SW480 (cell line): ENCODE data around the gene CLBA1.

Source experiments
- DNase-seq: peaks from one replicate; pipeline ENCODE4 v3.0.0-alpha.2; 2016; ENCODE audit warnings: low spot score

CLBA1 gene

DNA sequence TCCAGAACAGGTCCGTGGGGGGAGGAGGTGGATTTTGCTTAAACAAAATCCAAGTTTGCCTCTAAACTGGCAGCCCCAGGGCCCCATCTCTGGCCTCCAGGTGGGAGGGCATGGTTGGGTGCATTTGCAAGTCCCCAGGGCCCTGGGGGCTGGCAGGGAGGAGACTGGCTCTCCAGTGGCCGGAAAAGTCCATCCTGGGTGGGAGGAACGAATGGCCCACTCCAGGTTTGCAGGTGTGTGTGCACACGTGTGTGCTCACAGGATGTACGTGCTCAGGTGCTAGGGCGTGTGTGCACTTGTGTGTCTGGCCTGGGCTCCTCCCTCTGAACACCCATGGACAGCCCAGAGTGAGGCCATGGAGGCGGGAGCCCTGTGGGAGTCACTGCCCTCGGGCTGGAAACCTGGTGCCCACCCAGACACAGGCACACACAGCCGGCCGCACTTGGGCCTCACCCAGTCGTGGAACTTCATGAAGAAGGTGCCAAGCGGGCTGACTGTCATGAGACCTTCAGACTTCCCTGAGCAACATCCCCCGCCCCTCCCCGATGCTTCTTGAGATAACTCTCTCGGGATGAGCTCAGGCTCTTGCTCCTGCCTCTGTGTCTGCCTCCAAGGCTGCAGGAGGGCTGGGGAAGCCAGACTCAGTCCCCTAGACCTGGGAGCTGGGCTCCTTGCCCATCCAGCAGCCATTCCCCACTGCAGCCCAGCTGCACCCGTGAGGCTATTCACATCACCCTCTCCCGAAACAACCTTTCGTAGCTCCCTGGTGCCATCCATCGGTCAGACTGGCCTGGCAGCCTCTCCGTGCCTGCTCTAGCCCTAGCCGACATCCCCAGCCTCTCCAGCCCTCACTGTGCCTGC lies 16.8 kb upstream of the CLBA1 start:
- peak; percentile 32 for DNase-seq

DNA sequence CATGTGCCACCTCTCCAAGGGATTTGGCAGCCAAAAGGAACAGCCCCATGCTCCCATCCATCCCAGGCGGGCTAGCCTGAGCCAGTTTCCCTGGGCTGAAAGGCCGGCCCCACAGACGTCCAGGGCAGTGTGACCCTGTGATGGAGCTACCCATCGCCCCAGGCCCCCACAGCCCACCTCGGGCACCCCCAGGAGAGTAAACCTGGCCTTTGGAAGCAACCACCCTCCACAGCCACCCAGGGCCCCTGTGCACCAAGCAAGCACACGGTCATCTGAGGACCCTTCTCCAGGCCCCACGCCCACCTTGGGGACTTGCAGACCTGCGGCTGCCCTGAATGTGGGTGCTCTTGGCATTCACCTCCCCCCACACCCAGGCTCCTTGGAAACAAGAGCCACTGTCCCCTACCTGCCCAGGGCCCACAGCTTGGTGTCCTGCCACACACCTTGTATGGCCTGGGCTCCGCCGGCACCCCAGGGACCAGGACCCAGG lies 15.8 kb upstream of the CLBA1 start:
- DNase-seq, result no peak

DNA sequence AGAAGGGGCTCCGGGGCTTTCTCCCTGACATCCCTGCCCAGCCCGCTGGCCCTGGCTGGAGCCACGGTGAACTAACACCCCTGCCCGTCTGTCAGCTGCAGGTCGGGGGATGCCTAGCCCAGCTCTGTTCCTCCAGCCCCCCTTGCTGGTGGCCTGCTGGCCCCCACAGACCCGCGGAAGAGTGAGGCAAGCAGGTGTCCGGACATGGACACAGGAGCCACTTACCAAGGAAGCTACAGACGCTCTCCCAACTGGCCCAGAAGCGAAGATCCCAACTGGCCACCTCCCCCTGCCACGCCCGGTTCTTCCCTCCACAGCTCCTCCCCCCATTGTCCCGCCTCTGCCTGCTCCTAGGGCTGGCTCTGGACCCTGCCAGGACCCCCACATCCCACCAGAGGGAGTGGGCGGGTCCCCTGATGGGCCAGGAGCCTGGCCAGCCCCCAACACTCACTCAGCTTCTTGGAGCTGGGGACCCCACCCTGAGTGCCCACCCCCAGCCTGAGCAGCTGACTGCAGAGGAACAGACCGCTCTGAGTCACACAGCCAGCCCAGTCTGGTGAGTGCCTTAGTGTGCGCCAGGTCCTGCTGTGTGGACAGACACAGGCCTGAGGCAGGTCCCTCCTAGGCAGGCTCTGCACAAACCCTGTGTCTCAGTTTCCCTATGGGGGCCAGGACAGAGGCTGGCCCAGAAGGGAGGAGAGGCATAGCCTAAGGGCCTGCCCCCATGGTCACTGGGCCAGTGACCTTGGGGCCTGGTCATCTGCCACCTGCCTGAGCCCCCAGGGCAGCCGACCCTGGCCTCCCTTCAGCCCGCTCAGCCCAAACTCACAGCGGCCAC lies 15.1 kb upstream of the CLBA1 start:
- peak; percentile 62 for DNase-seq

DNA sequence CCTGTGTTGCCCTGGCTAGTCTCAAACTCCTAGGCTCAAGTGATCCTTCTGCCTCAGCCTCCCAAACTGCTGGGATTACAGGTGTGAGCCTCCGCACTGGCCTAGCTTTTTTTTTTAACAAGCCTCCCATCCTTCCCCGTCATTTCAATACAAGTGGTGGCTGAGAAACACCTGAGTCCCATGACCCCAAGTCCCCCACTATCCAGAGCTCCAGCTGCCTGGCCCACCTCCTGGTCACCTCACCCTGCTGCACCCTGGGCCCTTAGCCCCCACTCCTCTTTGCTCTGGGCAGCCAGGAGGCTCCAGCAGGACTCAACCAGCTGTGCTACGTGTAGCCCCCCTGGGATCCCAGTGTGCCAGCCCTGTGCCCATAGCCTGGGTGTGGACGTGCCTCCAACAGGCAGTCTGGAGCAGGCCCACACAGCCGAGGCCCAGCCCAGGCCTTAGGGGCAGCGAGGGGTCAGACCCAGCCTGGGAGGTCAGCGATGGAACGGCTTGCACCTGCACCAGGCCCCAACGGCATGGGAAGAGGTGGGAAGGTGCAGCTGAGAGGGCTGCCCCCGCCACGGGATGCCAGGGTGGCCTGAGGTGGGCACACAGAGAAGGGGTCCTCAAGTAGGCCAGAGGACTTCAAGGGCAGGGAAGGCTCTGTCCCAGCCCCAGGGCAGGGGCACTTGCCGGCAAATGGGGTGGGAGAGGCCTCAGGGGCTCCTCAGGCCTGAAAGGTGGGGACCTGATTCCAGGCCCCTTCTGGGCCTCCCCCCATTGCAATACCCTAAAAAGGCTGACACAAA lies 13.9 kb upstream of the CLBA1 start:
- DNase-seq, result no peak

DNA sequence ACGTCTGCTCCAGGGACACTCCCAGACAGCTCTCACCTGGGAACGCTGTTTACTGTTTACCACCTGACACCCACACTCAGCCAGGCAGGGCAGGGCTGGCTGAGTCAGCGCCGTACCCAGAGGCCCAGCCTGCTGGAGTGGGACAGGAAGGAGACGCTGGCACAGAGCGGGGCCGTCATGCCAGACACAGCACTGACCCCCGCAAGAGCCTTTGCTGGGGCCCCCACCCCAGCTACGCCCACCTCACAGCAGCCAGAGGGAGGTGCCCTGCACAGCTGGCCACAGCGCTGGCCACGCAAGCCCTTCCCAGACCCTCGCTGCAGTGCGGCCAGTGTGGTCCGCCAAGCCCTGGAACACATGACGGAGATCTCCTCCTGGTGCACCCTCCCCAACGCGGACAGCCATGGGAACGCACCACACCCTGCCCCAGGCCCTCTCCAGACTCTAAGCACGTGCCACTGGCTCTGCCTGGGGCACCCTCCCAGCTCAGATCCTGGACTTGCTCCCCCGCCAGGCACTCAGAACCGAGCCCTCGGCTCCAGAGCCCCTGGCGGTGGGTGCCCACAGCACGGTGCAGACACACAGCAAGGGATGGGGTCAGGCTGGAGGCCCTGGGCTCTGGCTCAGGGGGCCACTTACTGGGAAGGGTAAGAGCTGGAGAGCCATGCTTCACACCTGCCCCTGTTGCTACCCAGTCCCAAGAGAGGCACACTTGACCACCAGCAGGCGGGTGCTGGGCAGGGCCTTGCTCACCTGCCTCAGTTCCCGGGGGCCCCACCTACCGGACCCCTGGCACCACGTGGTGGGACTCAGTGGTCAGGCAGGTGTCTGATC lies 13.1 kb upstream of the CLBA1 start:
- peak; percentile 97 for DNase-seq

DNA sequence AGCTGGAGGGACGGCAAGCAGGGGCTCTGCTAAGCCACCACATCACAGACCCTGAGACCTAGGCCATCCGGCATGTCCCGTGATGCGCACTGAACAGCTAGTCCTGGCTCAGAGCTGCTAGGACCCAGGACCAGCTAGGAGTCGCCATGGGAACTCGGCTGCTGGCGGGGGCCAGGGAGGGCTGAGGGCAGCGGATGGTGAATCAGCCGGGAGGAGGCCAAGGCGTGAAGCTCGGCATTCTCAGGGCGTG lies 12.5 kb upstream of the CLBA1 start:
- no peak for DNase-seq

DNA sequence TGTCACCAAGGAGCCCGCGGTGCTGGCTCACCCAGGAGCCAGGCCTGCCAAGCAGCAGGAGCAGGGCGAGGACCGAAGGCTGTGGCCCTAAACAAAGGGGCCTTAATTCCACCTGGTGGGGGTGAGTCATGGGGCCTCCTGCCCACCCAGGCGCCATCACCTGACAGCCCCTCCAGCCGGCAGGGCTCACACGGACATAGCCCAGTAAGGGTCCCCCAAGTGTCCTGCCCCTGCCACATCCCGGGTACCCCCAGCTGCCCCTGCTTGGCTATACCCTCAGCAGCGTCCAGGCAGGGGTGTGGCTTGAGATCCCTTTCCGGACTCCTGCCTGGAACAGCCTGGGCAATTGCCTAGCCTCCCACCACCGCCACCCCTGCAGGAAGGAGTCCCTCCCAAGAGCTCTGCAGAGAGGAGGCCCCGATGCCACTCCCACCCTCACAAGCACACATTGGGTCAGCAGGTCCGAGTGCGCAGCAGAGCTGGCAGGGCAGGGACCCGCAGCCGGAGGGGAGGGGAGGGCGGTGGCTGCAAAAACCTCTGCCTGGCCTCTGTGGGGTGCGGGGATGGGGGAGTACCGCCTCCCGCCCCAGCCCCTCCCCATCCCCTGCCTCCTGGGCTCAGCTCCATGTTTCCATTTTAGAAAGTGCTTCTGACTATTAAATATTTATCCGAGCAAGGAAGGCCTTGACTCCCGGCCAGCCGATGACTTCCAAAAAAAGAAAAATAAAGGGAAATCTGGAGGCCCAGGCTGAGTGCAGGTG lies 12.0 kb upstream of the CLBA1 start:
- peak; percentile 95 for DNase-seq

DNA sequence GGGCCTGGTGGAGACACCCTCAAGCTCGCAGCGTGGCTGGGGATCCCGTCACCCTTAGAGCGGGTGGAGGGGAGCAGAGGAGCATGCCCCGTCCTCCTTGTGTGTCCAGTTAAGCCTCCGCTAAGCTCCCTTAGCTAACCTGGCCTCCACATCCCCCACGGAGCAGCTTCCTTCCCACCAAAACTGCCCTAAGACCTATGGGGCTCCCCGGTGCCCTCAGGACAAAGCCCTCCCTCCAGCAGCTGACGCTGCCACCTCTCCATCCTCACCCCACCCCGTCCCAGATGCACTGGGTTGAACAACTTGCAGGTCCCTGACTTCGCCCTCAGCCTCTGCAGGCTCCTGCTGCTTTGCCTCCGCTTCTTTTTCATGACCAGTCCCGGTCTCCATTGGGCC lies 11.4 kb upstream of the CLBA1 start:
- DNase-seq, result no peak

DNA sequence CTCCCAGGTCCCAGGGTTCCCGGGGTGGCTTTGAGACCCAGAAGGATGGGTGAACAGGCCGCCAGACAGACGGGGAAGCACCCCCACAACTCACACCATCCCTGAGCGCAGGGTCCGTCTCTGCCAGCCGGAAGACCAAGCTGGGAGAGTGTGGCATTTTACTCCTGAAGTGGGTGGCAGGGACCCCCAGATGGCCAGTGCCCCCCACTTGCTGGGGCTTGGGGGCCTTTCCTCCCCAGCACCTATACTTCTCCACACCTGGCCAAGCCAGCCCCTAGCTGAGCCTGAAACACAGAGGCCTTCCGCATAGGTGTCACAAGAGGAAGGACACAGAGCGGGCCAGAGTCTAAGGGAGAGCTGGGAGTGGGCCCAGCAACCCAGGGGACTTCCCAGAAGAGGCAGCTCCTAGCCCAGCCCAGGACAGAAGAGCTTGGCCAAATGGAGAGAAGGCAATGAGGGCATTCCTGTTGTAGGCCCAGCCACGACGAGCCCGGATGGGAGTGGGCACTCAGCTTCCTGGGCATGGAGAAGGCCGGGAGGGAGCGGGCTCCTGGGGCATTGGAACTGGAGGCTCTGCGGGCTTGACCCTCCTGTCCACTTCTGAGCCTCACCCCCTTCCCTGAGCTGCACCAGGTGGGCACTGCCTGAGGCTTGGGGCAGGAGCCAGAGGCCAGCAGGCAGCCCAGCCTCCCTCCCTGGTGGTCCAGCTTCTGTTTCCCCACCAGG lies 10.8 kb upstream of the CLBA1 start:
- no peak for DNase-seq

DNA sequence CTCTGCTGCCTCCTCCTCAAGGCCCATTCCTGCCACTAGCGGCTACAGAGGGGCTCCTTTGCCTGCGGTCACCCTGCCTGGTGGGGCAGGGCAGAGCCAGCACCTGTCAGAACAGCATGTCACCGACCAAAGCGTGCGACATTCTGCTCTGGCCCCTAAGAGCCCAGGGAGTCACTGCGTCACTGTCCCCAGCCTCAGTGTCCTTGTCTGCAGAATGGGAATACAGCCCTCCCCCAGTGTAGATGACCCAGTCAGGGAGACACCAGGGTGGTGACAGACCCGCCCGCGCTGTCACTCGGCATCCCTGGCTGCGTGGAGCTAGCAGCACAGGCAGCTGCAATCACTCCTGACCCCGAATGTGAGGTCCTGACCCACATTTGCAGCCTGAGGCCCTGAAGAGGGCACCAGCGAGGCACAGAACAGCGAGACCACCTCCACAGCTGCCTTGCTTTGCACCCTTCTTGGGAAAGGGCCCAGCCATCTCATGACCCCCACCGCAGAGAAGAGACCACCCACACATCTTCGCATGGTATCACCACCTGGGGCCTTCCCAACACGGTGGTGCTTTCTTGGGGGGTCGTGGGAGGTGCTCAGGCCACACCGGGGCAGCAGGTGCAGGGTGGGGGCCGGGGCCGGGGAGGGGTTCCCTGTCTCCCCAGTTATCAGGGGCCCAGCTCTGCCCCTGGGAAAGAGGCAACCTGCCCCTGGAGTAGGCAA lies 9.9 kb upstream of the CLBA1 start:
- no peak for DNase-seq

DNA sequence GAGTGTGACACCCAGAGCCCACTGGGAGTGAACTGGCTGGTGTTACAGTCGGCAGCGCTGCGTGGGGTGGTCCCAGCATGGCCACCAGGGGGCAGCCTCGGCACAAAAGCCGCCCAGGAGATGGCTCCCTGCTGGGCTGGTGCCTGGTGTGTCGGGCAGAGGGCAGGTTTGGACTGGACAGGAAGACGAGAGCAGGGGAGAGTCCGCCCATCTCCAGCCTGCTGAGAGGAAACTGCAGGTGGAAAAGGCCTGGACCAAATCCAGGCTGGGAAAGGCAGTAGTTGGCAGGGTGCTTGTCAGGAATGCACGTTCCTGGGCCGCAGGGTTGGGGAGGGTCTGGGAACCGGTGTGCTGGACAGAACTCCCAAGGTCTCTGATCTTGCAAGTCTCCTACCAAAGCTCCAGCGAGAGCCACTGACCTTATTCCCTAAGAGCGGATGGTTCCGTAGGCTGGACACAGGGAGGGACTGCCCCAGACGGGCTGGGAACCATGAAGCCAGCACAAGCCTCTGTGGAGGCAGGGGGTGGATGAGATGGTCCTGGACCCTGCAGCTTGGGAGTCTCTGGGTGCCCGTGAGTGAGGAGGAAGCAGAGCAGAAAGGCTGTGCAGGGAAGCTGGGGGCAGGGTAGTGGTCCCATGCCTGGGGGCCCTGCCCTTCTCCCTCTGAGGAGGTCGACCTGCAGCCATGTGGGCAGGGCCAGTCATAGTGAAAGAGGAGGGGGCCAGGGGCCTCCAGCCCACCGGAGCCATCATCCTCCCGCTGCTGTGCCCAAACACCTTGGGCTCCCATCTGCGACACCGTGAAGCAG lies 9.2 kb upstream of the CLBA1 start:
- peak; percentile 88 for DNase-seq

DNA sequence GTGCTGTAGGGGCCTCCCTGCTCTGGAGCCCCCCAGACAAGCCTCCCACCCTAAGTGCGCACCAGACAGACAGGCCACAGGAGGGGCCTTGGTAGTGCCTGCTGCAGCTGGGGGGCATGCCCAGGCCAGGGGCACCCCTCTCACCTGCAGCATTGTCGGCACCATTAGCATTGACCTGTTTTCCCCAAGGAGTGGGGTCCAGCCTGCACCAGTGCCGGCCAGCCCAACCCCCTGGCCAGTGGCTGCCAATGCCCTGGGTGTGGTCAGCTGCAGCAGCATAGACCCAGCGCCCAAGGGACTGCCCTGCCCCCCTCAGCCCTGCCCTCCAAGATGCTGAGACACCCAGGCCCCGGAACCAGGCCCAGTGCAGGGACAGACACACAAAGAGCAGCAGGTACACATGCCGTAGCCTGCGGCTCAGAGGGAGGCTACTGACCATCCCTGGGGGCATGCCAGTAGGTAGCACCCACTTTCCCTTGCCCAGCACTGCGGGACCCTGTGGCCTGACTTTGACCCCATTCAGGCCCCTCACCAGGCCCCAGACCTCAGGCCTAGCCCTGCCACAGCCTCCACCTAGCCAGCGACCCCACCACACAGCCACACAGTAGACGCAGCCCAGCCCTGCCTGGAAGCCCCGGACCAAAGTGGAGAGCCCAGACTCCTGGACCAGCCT lies 8.4 kb upstream of the CLBA1 start:
- DNase-seq, result no peak

DNA sequence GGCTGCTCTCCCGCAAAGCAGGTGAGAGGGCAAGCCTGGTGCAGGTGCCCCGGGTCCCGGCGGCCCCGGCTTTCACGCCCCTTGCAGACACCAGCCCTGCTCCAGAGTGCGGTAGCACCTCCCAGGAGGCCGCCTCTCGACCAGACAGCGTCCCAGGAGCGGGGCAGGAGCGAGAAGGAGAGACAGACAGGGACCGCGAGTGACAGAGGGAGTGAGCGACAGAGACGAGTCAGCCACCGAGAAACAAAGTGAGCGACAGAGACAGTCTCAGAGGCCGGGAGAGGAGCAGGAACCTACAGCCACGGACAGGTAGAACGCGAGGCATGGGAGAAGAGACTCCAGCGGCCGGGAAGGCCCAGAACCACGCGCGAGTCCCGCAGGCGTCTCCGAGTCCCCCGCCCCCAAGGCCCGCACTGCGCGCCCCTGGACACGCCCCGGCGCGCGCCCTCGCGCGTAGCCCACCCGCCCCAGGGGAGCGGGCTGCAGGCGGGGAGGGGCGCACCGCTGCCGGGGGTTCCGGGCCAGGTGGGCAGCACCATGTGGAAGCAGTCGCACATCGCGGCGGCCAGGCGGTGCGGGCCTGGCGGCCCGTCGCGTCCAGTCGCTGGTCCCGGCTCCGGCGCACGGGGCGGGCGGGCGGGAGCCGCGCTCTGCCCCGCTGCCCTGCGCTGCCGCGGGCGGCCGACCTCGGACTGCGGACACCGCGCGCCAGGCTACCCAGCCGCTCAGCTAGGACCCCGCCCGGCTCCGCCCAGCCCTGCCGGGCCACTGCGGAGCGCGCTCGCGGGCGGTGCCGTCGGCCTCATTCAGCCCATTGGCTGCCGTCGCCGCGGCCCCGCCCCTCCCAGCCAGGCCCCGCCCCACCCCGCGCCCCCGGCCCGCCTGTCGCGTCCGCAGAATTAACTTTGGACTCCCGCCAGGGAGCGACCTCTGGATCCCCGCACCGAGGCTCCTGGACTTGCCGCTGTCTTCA lies 7.6 kb upstream of the CLBA1 start, which contains the start of gene AHNAK2:
Gene AHNAK2, minus strand, starts transcription at position 694 of the 973 bp plus-strand sequence. Its CDS starts 137 bp downstream, at position 557.
- DNase-seq, result peak; percentile 81

DNA sequence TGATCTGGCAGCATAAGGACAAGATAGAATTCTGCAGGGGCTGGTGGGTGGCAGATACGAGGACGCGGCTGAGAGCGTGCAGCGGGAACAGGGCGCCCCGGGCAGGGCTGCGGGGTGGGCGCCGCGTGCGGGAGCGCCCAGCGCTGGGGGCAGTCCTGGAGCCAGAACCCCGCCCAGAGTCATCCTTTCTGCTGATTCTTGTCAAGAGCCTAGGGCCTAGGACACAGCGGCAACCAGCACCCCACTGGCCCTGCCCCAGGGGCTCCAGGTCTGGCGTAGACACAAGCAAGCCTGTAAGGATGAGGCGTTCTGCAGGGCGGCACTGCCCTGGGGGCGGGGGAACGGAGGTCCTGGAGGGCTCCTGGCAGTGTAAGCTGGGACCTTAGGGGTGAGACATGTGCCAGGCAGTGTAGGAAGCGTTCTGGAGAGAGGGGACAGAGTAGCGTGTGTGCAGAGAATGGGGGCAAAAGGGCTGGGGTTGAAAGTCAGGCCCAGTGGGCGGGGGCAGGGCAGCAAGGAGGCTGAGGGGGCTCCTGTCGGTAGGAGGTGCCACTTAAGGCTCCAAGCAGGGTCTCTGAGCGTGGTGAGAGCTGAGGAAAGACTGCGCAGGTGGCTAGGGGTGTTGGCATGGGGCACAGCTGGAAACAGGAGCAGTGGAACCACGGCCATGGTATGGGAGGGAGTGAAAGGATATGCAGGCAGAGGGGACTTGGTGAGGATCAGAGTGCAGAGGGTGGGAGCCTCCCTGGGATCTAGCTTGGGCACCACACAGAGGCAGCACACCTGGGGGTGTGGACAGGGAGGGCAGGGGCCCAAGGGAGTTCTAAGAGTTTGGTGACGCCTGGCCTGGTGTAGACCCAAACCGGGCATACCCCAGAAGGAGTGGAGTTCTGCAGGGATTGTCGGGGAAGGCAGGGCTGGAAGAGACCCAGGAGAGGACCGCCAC lies 6.6 kb upstream of the CLBA1 start:
- no peak for DNase-seq

DNA sequence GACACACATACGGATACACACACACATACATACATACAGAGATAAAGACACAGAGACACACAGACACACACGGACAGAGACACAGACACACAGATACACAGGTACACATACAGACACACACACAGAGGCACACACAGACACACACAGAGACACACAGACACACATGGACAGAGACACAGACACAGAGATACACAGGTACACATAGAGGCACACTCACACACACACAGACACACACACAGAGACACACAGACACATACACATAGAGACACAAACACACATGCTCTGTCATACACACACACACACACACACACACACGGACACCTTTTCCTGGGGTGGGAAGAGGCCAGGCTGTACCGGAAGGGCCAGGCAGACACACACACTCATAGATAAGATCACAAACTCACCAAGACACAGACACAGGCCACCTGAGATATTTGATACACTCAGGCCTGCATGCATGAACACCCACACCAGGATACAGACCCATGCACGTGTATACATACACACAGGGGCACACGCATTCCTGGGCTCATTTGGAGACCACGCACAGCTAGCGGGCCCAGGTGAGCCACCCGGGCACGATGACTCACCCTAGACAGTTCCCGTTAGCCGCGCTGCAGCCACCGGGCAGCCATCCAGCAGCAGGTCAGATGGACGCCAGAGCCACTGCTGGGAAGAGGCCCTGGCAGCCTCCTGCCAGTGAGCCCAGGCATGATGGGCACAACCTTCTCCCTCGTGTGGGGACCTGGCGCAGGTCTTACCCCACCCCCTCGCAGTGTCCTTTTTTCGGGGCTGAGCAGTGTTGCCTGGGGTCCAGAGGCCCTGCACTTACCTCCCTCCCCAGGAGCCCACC lies 5.6 kb upstream of the CLBA1 start:
- DNase-seq, result peak; percentile 87
